ENCODE measurements around the gene TTC24.

Gene TTC24

DNA sequence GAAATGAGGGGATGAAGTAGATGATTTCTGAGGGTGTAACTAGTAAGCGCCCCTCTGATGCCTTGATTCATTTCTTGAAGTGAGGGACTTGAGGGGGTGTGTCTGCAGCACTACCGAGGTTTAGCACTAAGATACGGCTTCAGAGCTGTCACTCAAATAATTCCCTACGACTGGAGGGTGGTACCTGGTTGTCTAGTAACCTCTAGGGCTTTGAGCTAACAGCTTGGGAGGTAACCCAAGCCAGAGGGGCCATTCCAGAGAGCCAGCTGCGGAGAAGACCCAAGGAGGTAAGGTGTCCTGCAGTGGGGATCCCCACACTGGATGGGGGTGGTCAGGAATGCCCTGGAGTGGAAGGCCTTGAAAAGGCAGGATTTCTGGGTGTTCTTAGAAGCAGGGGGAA lies at the start of gene TTC24:
Gene TTC24 (plus strand): TSS at position 252 of the 400 bp plus-strand sequence. CDS start 1,642 bp downstream, outside the sequence.
- H3K4me3 ChIP-seq (ENCODE audit: low read length), result no peak within 1 kb of the TSS
- DNase-seq (ENCODE audit: low read depth), result no peak
- TF ChIP-seq, protein P1, sequence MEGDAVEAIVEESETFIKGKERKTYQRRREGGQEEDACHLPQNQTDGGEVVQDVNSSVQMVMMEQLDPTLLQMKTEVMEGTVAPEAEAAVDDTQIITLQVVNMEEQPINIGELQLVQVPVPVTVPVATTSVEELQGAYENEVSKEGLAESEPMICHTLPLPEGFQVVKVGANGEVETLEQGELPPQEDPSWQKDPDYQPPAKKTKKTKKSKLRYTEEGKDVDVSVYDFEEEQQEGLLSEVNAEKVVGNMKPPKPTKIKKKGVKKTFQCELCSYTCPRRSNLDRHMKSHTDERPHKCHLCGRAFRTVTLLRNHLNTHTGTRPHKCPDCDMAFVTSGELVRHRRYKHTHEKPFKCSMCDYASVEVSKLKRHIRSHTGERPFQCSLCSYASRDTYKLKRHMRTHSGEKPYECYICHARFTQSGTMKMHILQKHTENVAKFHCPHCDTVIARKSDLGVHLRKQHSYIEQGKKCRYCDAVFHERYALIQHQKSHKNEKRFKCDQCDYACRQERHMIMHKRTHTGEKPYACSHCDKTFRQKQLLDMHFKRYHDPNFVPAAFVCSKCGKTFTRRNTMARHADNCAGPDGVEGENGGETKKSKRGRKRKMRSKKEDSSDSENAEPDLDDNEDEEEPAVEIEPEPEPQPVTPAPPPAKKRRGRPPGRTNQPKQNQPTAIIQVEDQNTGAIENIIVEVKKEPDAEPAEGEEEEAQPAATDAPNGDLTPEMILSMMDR (conservative IDR thresholded peaks at IDR 0.05; ENCODE audit: low read depth, low read length), result no peak

DNA sequence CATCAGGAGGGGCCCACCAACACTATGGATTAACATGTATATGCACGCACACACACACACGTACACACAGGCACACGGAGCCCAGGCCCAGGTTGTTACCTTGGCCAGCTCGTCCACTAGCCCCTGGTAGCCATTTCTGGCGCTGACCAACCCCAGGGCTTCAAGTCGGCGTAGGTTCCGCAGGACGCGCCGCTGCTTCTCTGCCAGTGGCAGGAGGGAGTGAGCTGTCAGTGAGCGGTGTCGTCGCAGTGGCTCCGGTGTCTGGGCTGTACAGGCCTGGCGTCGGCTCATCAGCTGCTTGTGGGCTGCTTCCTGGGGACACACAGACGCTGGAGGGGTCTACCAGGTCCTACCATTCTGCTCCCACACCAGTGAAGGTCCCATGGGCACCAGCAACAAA lies 49.5 kb upstream of the TTC24 start:
- TF ChIP-seq, protein P1 (conservative IDR thresholded peaks at IDR 0.05; ENCODE audit: low read depth, low read length), result no peak
- DNase-seq (ENCODE audit: low read depth), result no peak
- no peak overlapping the region for H3K4me3 ChIP-seq (ENCODE audit: low read length)

DNA sequence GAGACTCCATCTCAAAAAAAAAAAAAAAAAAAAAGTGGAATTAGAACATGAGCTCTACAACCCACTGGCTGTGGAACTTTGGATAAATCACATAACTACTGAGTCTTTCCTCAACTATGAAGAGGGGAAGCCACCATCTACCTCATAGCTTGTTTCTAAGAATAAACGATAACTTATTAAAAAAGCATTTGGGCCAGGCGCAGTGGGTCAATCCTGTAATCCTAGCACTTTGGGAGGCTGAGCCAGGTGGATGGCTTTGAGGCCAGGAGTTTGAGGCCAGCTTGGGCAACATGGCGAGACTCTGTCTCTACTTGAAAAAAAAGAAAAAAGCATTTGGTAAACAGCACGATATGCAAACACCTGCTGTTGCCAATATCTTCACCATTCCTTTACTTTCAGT lies 47.1 kb upstream of the TTC24 start:
- TF ChIP-seq, protein P1 (conservative IDR thresholded peaks at IDR 0.05; ENCODE audit: low read depth, low read length), result no peak
- DNase-seq (ENCODE audit: low read depth), result no peak

DNA sequence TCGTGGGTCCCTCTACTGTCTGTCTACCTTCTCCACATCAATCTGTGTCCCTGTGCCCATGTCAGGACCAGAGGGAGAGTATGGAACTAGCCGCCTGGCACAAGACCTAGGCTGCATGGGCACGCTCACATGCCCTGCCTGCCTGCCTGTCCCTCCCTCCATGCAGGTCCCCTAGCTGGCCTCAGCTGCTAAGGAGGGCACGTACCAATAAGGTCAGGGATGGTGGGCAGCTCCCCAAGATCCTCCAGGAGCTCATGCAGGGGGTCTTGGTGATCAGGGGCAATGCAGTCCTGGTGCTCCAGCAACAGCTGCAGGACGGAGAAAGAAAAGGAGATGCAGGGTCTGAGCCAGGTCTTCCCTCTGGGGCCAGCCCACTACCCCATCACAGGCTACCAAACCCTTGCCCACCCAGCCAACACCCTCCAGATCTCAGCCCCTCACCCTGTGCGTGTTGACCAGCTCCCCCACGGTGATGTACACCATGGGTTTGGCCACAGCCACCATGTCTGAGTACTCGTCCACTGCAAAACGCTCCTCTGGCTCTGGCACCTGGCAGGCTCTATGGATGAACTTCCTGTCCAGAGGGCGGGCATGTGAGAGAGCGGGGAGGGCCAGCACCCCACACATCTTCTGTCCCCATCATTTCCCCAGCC lies 45.8 kb upstream of the TTC24 start:
- H3K4me3 ChIP-seq (ENCODE audit: low read length), result no peak overlapping the region
- TF ChIP-seq, protein P1 (conservative IDR thresholded peaks at IDR 0.05; ENCODE audit: low read depth, low read length), result no peak
- DNase-seq (ENCODE audit: low read depth), result no peak

More for the DNA sequence above, 47.1 kb upstream of the TTC24 start:
- no peak overlapping the region for H3K4me3 ChIP-seq (ENCODE audit: low read length)

GRCh38 chr1:156534424-156535060 lies 45.0 kb upstream of the TTC24 start:
- H3K4me3 ChIP-seq (ENCODE audit: low read length), result no peak overlapping the region
- DNase-seq (ENCODE audit: low read depth), result no peak
- TF ChIP-seq, protein P1 (conservative IDR thresholded peaks at IDR 0.05; ENCODE audit: low read depth, low read length), result no peak

- H3K4me3 ChIP-seq (ENCODE audit: low read length), result no peak overlapping the region
- DNase-seq (ENCODE audit: low read depth), result no peak
- TF ChIP-seq, protein P1 (conservative IDR thresholded peaks at IDR 0.05; ENCODE audit: low read depth, low read length), result no peak
These were observed 42.5 kb upstream of the TTC24 start for GRCh38 chr1:156537027-156537426.
